Measurements from ENCODE around the gene SAG. TPM values are rescaled to one million over a fixed set of nuclear protein-coding genes. Genes with fewer than 3 reads are reported as not detected.

SAG gene
- total and polyA plus RNA-seq, 9 of the 15 experiments (the other 6 are each of a cell fraction or from before 2014, with no cell fraction given), result 0.04 to 0.64 (median 0.31) TPM; not detected in 5

DNA sequence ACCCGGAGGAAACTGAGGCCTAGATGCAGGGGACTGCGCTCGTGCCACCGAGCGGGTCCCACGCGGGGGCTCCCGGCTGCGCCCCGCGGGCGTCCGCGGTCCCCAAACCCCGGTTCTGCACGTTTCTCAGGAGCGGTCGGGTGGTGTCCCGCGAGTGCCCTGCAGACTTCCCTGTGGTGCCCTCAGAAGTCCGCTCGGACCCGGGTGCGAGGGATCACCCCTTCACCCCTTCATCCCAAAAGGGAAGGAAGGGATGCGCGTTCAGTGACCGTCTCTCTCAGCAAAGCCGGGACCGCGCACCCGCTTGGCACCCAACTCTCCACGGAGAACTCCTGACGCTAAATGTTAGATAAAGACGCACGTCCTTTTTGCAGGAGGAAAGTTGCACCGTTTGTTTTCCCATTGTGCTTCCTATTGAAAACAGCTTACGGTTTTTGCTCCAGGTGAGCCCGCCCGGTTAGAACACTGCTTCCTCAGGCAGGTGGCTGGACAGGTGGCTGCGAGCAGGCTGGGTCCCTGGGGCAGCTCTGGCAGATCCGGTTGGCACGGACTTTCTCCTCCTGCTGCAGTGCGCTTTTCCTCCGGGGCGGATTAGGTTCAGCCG is 47.5 kb downstream of the SAG start:
- DNase-seq (ENCODE audit: extremely low read depth in 1 of 4, low spot score in 3 of 4), result no peak
- POLR2A ChIA-PET, result interaction anchor here (0.7 kb wide), 1 partner anchor 749 kb away, joined by 4 read pairs; no protein-coding TSS in a partner anchor

DNA sequence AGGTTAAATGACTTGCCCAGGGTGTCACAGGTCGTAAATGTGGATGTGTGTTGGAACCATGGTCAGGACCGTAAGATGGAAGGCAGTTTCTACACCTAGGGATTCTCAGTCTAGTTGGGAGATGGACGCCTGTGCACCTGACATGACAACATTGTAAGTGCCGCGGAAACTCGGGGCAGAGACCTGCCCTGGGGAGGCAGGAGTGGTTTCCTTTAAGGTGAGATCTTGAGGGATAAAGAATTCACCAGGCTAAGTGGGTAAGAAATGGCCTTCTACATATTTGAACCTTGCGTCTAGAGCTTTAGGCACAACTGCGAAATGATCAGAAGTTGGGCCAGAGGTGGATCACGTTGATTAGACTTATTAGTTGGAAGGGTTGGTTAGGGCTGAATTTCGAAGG is 48.3 kb downstream of the SAG start:
- no peak for FAIRE-seq
- intact Hi-C loops (cut with micrococcal nuclease), result no loop called here
- Histone ChIP-seq H3K9ac (ENCODE audit: insufficient read depth in 1 of 2, low read depth in 2 of 2, low read length in 2 of 2) (no peak overlapping the region; a peak in 1 of 4 replicates), H3K9me1 (ENCODE audit: control insufficient read depth, insufficient read depth, low read length) (no peaks in the 10 kb centered on the region), H3K4me1 (replicated peaks in 1 of 2; ENCODE audit: control insufficient read depth in 2 of 2, insufficient read depth in 2 of 2, low read length in 2 of 2) (peaks cover 36% of the 10 kb centered on the region in 2 experiments), H3K36me3 (ENCODE audit: control insufficient read depth, insufficient read depth, low read length) (peaks cover 12% of the 10 kb centered on the region; the same call in 2 of the 3 replicates), H2AFZ (ENCODE audit: low read depth, low read length) (no peak overlapping the region), H3K79me2 (ENCODE audit: control insufficient read depth, insufficient read depth, low read length) (peaks cover 38% of the 10 kb centered on the region), H3K27ac (ENCODE audit: extremely low read depth, low read depth, low read length) (no peak overlapping the region), H3K4me3 (no peak overlapping the region; the same call in 1 of the 2 replicates), H3K9me3 (replicated peaks; ENCODE audit: control insufficient read depth, insufficient read depth, low read depth, low read length) (no peaks in the 10 kb centered on the region), H3K4me2 (ENCODE audit: insufficient read depth, low read length) (no peak overlapping the region), H4K20me1 (replicated peaks; ENCODE audit: control insufficient read depth, insufficient read depth, low read length) (peaks cover 11% of the 10 kb centered on the region), H3K27me3 (ENCODE audit: control insufficient read depth in 2 of 2, insufficient read depth in 2 of 2, low read length in 2 of 2) (no peaks in the 10 kb centered on the region)
- ChIA-PET POLR2A (interaction anchor here (0.6 to 0.7 kb wide), 2 partner anchors 13 to 43 kb away, joined by 3 read pairs; no protein-coding TSS in a partner anchor), CTCF (ENCODE audit: low intra/inter-chr PET ratio) (no interaction called here)
- WGBS (ENCODE audit: insufficient coverage, low coverage, missing lambda C conversion rate), result 82% methylated on average over 10 of the region's 10 CpGs
- no peak for ATAC-seq
- in situ Hi-C loops (cut with MboI), result no loop called here
- DNase-seq (ENCODE audit: extremely low read depth in 1 of 4, low spot score in 3 of 4), result no peak
- TSS peak; percentile 69 for BruUV-seq (replicated peaks)
- no peak for TF ChIP-seq ZNF41 (CRISPR knock-in tag; conservative IDR thresholded peaks at IDR 0.05)
- TF ChIP-seq HNRNPH1 (optimal IDR thresholded peaks at IDR 0.05; ENCODE audit: low read depth, low read length), result no peak
- TF ChIP-seq EP300 (IDR thresholded peaks at IDR 0.05; ENCODE audit: low read length), result no peak
- TF ChIP-seq, protein P1, sequence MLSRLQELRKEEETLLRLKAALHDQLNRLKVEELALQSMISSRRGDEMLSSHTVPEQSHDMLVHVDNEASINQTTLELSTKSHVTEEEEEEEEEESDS (CRISPR knock-in tag; IDR thresholded peaks at IDR 0.05), result no peak
- TF ChIP-seq RBM34 (IDR thresholded peaks at IDR 0.05; ENCODE audit: borderline replicate concordance, insufficient read depth, low read length), result no peak
- no peak for TF ChIP-seq STAT5B (CRISPR knock-in tag; IDR thresholded peaks at IDR 0.05)
- no peak for TF ChIP-seq ESRRA (IDR thresholded peaks at IDR 0.05; ENCODE audit: borderline replicate concordance, low read depth)
- TF ChIP-seq, protein P2, sequence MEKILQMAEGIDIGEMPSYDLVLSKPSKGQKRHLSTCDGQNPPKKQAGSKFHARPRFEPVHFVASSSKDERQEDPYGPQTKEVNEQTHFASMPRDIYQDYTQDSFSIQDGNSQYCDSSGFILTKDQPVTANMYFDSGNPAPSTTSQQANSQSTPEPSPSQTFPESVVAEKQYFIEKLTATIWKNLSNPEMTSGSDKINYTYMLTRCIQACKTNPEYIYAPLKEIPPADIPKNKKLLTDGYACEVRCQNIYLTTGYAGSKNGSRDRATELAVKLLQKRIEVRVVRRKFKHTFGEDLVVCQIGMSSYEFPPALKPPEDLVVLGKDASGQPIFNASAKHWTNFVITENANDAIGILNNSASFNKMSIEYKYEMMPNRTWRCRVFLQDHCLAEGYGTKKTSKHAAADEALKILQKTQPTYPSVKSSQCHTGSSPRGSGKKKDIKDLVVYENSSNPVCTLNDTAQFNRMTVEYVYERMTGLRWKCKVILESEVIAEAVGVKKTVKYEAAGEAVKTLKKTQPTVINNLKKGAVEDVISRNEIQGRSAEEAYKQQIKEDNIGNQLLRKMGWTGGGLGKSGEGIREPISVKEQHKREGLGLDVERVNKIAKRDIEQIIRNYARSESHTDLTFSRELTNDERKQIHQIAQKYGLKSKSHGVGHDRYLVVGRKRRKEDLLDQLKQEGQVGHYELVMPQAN (IDR thresholded peaks at IDR 0.05; ENCODE audit: borderline replicate concordance), result no peak
- no peak for TF ChIP-seq GATAD2B (IDR thresholded peaks at IDR 0.05; ENCODE audit: borderline replicate concordance)

More for the DNA sequence above, 47.5 kb downstream of the SAG start:
- no peak overlapping the region for H2AFZ ChIP-seq (ENCODE audit: low read depth, low read length)
- intact Hi-C loops (cut with micrococcal nuclease) (no loop called here), in situ Hi-C loops (cut with MboI) (no loop called here)
- TF ChIP-seq RBBP5 (IDR thresholded peaks at IDR 0.05; ENCODE audit: borderline replicate concordance, insufficient read depth, low read length, poor library complexity, severe bottlenecking), result peak; percentile 19
- no peak for TF ChIP-seq ZNF217 (CRISPR knock-in tag; IDR thresholded peaks at IDR 0.05)
- 0 out of 2 replicates have a peak, but pooled peaks have one; percentile 21 for TF ChIP-seq RBFOX2 (IDR thresholded peaks at IDR 0.05; ENCODE audit: low read depth, low read length)
- no peak for TF ChIP-seq ZNF146 (CRISPR knock-in tag; IDR thresholded peaks at IDR 0.05; ENCODE audit: unreplicated experiment)
- TF ChIP-seq FOXP1 (CRISPR knock-in tag; IDR thresholded peaks at IDR 0.05), result 0 out of 2 replicates have a peak, but pooled peaks have one; percentile 7
- H3K9ac ChIP-seq (ENCODE audit: insufficient read depth in 1 of 2, low read depth in 2 of 2, low read length in 2 of 2), result peak overlapping the region in 1 of 2 experiments; percentile 93; a peak in 3 of 4 replicates
- no peaks in the 10 kb centered on the region for H3K9me3 ChIP-seq (replicated peaks; ENCODE audit: control insufficient read depth, insufficient read depth, low read depth, low read length)
- H3K36me3 ChIP-seq (ENCODE audit: control insufficient read depth, insufficient read depth, low read length), result peaks cover 12% of the 10 kb centered on the region; the same call in 2 of the 3 replicates
- FAIRE-seq, result no peak
- 12% methylated on average over 15 of the region's 46 CpGs for WGBS (ENCODE audit: insufficient coverage, low coverage, missing lambda C conversion rate)
- peaks cover 31 to 37% of the 10 kb centered on the region in 2 experiments for H3K4me1 ChIP-seq (replicated peaks in 1 of 2; ENCODE audit: control insufficient read depth in 2 of 2, insufficient read depth in 2 of 2, low read length in 2 of 2)
- BruUV-seq (replicated peaks), result no TSS peak
- peaks cover 32% of the 10 kb centered on the region for H3K79me2 ChIP-seq (ENCODE audit: control insufficient read depth, insufficient read depth, low read length)
- H4K20me1 ChIP-seq (replicated peaks; ENCODE audit: control insufficient read depth, insufficient read depth, low read length), result peaks cover 6% of the 10 kb centered on the region; the same call in 1 of the 2 replicates
- no peaks in the 10 kb centered on the region for H3K27me3 ChIP-seq (ENCODE audit: control insufficient read depth in 2 of 2, insufficient read depth in 2 of 2, low read length in 2 of 2)
- no peak overlapping the region for H3K27ac ChIP-seq (ENCODE audit: extremely low read depth, low read depth, low read length)
- peak overlapping the region; percentile 74 for H3K4me2 ChIP-seq (ENCODE audit: insufficient read depth, low read length)
- ATAC-seq, result no peak
- CTCF ChIA-PET (ENCODE audit: low intra/inter-chr PET ratio), result no interaction called here
- no peaks in the 10 kb centered on the region for H3K9me1 ChIP-seq (ENCODE audit: control insufficient read depth, insufficient read depth, low read length)
- H3K4me3 ChIP-seq, result peak overlapping the region; percentile 52
